Lower lobe of right lung (tissue), 2 donors: ENCODE measurements around the gene CDH23. TPM values are rescaled to one million over a fixed set of nuclear protein-coding genes. Genes with fewer than 3 reads are reported as not detected.
A peak's percentile ranks its signal among the peaks of the same experiment; 100 is the strongest.

Experiments used
- ATAC-seq, 2 donors: fragments of 200-7000 bp; cut with Tn5 transposase; one replicate each; pipeline ENCODE4 v1.9.1; 2020 to 2022; ENCODE audit warnings: mild to moderate bottlenecking in 2 of 2, moderate library complexity in 2 of 2
- DNase-seq: peaks from one replicate; pipeline ENCODE4 v3.0.0-alpha.2; 2020
- H3K27ac ChIP-seq: fragments of 200-600 bp; one replicate; pipeline ENCODE4 v1.8.0; 2022
- H3K27me3 ChIP-seq: fragments of 200-600 bp; one replicate; pipeline ENCODE4 v1.8.0; 2022; ENCODE audit warnings: low read depth
- H3K36me3 ChIP-seq: fragments of 200-600 bp; one replicate; pipeline ENCODE4 v1.8.0; 2022; ENCODE audit warnings: mild to moderate bottlenecking
- H3K4me1 ChIP-seq: fragments of 200-600 bp; one replicate; pipeline ENCODE4 v1.8.0; 2022
- H3K4me3 ChIP-seq: fragments of 200-600 bp; one replicate; pipeline ENCODE4 v1.8.0; 2022; ENCODE audit warnings: mild to moderate bottlenecking
- H3K9me3 ChIP-seq: fragments of 200-600 bp; one replicate; pipeline ENCODE4 v1.8.0; 2022
- CTCF ChIP-seq: fragments of 200-600 bp; IDR thresholded peaks from one replicate; pipeline ENCODE4 v1.8.0; 2022; ENCODE audit warnings: antibody characterized with exemption, mild to moderate bottlenecking
- intact Hi-C: fragments of 100-400 bp; cut with DNase I; formaldehyde crosslinking; loops from one replicate; pipeline ENCODE4 v1.11.0; 2022
- total RNA-seq: library from RNA; stranded (reverse); fragmentation: NEBNext Ultra II Directional; extraction: Animal tissue kit (Norgen Biotek cat#: 25700); gene quantifications from one replicate; pipeline ENCODE4 v1.2.1, GENCODE V29; 2021
- donor health status: DM: no; HTN: yes; CAD: no; lungs with severe emphysema.

The CDH23 gene
- total RNA-seq, 1 donor from 2014 or later, result 9.4 TPM

- H3K4me3 ChIP-seq, result no peak overlapping the region
- no peak for TF ChIP-seq CTCF
- peak overlapping the region; percentile 89 for H3K27ac ChIP-seq
- DNase-seq, result no peak
- intact Hi-C loops, result no loop called here
- no peak for ATAC-seq
- H3K4me1 ChIP-seq, result peaks cover 65% of the 10 kb centered on the region
- no peaks in the 10 kb centered on the region for H3K36me3 ChIP-seq
- no peaks in the 10 kb centered on the region for H3K9me3 ChIP-seq
- no peaks in the 10 kb centered on the region for H3K27me3 ChIP-seq
Observed at GRCh38 chr10:71712572-71713134, 315.9 kb downstream of the CDH23 start.

GRCh38 chr10:71713135-71714030, 316.7 kb downstream of the CDH23 start:
- no peak for TF ChIP-seq CTCF
- Histone ChIP-seq H3K36me3 (no peaks in the 10 kb centered on the region), H3K27ac (peak overlapping the region; percentile 89), H3K9me3 (no peaks in the 10 kb centered on the region), H3K4me1 (peaks cover 64% of the 10 kb centered on the region), H3K27me3 (no peaks in the 10 kb centered on the region), H3K4me3 (peak overlapping the region; percentile 20)
- ATAC-seq, result peak; percentile 66 to 87
- intact Hi-C loops, result no loop called here
- peak; percentile 74 for DNase-seq

GRCh38 chr10:71714031-71714410, 317.3 kb downstream of the CDH23 start:
- ATAC-seq, result no peak
- no peaks in the 10 kb centered on the region for H3K9me3 ChIP-seq

GRCh38 chr10:71714592-71714991, 317.9 kb downstream of the CDH23 start:
- Histone ChIP-seq H3K36me3 (no peaks in the 10 kb centered on the region), H3K27me3 (no peaks in the 10 kb centered on the region), H3K4me3 (peak overlapping the region; percentile 20), H3K4me1 (peaks cover 68% of the 10 kb centered on the region), H3K9me3 (no peaks in the 10 kb centered on the region), H3K27ac (peak overlapping the region; percentile 89)
- DNase-seq, result no peak
- no peak for ATAC-seq
- no peak for TF ChIP-seq CTCF
- intact Hi-C loops, result no loop called here

More at GRCh38 chr10:71714031-71714410, 317.3 kb downstream of the CDH23 start:
- H3K4me1 ChIP-seq, result peaks cover 63% of the 10 kb centered on the region
- no peak for DNase-seq
- TF ChIP-seq CTCF, result no peak
- H3K27me3 ChIP-seq, result no peaks in the 10 kb centered on the region
- H3K27ac ChIP-seq, result peak overlapping the region; percentile 89
- intact Hi-C loops, result no loop called here
- no peaks in the 10 kb centered on the region for H3K36me3 ChIP-seq
- H3K4me3 ChIP-seq, result peak overlapping the region; percentile 20

- Histone ChIP-seq H3K27me3 (no peaks in the 10 kb centered on the region), H3K4me3 (peak overlapping the region; percentile 20), H3K36me3 (no peaks in the 10 kb centered on the region), H3K4me1 (peaks cover 69% of the 10 kb centered on the region), H3K27ac (peak overlapping the region; percentile 89), H3K9me3 (no peaks in the 10 kb centered on the region)
- ATAC-seq (no peak), DNase-seq (no peak)
- intact Hi-C loops, result no loop called here
- no peak for TF ChIP-seq CTCF
Observed at GRCh38 chr10:71715026-71715425, 318.3 kb downstream of the CDH23 start.
